Fibroblast of skin of scalp (primary cell): ENCODE measurements around the gene GHRHR.
A peak's percentile ranks its signal among the peaks of the same experiment; 100 is the strongest.

Source experiments
- DNase-seq: peaks from one replicate; pipeline ENCODE4 v3.0.0-alpha.2; 2013

GHRHR gene

DNA sequence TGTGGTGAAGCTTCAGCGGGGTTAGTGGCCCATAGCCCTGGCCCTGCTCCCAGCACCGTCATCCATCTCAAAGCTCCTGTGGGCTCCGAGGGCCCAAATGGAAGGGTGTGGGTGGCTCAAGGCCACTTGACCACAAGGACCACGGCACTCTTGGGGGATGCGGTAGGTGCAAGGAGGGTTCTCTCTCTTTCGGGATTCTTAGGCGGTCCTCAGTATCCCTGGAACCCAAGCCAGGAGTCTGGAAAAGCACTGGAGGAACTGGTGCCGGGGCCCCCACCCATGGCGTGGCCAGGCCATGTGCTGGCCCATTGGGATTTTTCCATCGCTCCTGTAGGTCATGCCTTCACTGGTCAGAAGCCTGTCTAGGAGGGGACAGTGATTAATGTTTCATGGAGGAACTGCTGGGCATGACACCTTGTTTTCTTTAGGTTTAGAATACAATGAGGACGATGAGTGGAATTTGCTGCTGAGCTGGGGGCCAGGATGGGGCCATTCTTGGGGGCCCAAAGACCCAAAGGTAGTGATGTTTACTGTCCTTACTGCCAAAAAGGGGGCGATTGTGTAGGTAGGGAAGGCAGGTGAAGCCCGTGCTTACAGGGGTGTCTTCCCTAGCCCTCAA, 35.4 kb upstream of the GHRHR start:
- no peak for DNase-seq

DNA sequence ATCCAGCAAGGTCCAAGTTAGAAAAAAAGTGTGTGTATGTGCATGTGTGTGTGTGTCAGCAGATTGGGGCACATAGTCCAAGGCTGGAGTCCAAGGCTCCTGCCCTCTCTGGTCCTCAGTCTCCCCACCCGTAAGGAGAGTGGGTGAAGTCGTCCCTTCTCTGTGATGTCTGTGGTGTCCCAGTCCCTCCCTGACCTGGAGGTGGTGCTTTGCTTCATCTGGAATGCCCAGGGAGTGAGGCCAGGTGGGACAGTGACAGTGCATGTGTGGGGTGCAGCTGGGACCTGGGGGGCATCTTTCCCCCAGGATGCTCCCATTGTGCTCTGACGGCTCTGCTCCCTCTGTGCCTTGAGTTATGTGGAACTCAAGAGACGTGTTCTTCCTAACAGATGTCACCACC, 34.1 kb upstream of the GHRHR start:
- no peak for DNase-seq

DNA sequence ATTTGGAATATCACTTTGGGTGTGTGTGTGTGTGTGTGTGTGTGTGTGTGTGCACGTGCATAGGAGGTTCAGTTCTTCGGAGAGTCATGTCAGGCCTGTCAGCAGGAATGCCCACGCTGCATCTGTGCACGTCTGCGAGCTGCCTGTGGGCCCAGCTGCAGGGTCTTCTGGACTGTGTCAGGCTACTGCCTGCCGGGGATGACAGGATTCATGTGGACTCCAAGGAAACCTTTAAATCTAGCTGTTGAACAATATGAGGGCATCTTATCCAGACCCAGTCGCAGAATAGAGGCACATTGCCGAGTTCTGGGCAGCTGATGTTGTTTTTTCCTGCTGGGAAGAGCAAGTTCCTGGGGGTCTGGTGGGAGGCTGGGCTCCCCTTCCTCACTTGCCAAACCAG, 33.1 kb upstream of the GHRHR start:
- no peak for DNase-seq

DNA sequence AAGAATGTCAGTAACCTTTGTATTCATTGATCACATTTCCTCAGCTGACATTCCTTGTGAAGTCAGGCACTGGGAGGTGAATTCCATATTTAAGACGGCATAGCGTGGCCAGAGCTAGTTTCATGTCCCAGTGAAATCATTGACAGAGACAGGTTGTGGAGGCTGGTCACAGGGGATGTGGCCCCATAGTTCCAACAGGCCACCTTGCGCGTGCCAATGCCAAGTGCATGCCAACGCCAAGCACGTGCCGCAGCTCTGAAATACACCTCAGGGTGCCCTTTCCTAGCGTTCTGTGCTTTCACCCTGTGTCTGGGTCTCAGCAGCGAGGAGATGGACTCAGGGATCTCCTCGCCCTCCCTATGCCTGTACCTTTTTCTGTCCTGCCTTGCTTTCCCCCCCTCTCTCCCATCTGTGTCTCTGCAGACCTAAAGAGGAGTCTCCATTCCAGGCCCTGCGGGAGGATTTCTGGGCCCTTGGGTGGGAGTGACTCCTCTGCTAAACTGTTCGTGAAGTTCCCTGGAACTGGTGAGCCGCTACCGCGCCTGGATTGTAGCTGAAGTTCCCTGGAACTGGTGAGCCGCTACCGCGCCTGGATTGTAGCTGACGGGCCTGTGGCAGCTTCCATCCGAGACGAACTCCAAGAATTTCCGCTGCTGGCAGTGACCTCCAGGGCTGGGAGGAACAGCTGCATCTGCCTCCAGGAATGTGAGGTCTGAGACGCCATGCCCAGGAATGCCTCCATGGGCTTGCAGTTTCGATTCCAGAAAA, 32.4 kb upstream of the GHRHR start:
- DNase-seq, result peak; percentile 67

DNA sequence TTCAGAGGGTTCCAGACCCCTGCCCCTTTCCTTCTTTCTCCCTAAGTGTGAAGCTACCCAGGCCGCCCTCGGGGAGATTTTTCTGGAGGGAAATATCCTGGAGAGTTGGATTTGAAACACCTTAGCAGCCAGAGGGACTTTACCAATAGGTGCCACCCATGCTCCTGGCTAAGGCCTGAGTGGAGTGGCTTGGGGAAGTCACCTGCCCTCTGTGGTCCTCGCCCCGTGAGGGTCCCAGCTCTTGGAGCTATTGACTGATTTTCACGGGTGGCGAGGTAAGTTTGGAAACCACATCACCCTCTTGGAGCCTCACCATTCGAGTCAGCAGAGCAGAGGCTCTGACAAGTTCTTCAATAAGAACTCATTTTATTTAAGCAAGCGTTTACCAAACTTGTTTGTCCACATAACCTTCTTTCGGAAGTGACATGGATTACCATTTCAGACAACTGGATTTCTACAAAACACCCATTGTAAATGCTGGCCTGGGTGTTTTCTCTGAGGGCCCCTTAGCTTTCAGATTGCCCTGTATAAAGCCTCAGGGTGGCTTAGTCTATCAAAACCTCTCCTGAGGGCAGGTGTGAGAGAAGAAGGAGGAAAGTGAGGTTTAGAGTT, 31.7 kb upstream of the GHRHR start:
- no peak for DNase-seq

DNA sequence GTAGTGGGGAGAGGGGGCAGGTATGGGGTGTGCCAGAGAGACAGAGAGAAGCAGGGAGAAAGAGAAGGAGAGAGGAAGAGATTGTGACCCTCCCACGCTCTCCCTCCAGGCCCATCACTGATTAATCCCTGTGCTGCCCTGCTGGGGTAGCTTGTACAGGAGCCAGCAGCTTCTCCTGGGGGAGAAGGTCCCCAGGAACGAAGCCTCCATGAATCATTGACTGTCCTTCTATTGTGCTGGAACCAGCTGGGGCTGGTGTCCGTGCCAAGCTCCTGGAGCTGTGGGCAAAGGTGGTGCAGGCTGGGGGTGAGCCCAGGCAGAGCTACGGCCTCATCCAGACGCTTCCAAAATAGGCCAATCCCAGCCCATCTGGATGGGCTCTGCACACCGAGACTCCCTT, 31.2 kb upstream of the GHRHR start:
- no peak for DNase-seq

DNA sequence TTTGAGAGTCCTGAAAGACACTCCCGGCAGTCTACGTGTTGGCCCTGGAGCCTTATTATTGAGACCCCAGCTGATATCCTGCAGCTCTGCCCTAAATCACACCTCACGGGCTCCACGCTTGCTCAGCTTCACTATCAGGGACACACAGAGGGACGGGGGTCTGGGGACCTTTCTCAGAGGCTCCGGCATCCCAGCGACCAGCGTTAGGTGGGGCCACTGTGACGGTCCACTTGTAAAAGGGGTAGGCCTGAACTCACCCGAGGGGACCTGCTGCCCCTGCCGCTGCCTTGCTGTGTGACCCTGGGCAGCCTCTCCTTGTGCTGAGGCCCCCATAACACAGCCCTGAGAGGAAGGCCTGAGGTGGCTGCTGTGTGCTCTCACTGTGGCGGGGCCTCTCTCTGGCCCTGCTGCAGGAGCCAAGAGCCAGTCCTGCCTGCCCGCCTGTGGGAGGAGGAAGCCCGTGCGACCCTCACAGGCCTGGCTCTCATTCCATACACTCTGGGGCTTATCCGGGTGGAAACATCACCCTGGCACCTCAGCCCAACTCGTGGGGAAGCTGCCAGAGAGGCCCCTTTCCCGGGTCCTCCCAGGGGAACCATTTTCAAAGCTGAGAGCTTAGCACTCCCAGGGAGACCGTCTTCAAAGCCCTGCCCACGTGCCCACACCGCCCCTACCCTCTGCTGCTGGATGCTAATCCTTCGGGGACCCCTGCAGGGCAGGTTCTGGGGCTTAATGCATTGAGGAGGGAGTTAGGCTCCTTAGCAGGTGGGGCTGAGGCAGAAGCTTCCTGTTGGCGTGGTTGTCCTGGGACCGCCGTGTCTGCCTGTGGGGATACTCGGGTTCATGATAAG, 30.4 kb upstream of the GHRHR start:
- no peak for DNase-seq

DNA sequence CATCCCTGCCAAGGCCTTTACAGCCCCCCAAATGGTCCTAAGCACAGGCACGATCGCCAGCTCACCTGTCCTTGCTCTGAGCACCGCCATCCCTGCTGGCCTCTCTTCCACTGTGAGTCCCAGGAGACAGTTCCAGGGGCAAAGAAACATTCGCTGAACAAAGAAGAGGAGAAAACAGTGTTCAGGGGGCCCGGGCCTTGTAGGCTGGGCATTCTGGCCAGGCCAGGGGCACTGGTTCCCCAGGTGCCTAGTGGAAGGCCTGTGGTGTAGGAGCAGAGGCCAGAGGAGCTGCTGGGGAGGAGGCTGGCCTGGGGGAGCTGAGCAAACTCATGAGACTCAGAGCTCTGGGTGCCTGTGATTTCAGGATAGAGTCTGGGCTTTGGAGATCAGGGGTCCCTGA, 29.5 kb upstream of the GHRHR start:
- DNase-seq, result no peak

DNA sequence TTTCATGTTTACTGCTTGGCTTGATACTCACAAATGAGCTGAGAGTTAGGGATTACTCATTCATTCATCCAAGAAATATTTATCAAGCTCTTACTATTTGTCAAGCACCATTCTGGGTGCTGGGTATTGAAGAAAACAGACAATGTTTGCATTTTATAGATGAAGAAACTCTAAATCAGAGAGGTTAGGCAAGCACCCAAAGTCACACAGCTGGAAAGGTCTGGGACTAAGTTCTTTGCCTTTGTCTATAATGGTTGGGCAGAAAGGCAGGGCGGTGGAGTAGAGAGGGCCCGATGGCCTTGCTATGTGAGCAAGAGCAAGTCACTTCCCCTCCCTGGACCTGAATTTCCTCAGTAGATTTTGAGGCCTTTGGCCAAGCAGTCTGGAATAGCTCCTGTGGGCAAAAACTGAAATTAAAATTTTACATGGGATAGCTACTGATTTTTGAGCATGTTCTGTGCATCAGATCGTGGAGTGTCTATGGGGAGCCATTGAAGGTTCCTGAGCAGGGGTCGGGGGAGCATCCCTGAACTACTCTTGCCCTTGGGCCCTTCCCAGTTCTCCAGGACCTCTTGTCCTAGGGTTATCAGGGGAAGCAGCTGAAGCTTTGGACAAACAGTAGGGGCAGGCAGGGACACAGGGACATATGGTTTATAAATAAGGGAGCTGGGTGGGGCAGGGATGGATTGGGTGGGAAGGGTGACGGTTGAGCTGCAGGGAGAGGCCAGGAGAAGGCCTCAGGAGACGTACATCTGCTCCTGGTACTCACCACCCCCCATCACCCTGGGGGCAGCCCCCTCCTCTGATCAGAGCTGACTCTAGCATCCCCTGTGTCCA, 28.8 kb upstream of the GHRHR start:
- DNase-seq, result no peak

DNA sequence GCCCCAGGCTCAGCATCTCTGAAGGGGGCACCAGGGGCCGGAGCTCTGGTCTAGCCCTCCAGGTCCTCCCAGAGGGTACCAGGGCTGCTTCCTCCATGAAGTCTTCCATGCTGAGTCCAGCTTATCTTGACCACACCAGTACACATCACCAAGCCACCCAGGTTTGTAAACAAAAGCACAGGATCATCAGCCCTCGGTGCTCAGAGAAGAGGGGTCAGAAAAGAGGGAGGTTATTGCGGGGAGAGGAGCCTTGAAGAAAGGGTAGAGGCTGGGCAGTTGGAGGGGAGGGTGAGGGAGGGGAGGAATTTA, 28.2 kb upstream of the GHRHR start:
- DNase-seq, result no peak

DNA sequence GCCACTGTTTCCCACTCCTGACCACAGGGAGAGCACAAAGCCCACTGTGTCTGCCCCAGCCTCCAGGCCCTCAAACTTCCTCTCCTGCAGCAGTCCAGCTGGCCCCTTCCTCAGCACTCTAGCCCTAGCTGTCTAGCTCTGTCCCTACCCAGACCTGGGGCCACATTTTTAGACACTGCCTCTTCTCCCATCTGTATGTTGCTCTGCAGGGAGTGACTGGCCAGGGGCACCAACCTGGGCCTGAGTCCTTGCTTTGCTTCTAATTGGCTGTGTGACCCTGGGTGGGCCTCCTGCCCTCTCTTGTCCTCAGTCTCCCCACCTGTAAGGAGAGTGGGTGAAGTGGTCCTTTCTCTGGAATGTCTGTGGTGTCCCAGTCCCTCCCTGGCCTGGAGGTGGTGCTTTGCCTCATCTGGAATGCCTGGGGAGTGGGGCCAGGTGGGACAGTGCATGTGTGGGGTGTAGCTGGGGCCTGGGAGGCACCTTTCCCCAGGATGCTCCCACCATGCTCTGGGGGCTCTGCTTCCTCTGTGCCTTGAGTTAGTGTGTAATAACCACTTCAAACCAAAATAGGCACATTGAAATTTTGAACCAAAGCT, 27.0 kb upstream of the GHRHR start:
- DNase-seq, result no peak

DNA sequence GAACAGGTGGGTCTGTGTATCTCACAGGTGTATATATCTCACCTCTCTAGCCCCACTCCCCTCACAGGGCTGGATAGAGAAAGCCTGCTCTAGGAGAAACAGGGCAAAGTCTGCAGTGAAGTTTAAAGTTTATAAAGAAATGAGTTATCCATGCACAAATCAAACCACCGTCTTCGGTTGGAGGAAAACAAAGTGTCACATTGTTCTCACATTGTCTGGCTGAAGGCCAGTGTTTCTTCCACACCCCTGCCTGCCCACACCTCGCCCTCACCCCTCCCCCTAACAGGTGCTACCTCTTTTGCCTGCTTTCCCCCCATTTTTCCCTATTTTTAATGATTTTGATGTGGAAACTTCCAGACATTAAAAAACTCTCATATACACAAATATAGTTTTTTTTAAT, 26.3 kb upstream of the GHRHR start:
- no peak for DNase-seq

DNA sequence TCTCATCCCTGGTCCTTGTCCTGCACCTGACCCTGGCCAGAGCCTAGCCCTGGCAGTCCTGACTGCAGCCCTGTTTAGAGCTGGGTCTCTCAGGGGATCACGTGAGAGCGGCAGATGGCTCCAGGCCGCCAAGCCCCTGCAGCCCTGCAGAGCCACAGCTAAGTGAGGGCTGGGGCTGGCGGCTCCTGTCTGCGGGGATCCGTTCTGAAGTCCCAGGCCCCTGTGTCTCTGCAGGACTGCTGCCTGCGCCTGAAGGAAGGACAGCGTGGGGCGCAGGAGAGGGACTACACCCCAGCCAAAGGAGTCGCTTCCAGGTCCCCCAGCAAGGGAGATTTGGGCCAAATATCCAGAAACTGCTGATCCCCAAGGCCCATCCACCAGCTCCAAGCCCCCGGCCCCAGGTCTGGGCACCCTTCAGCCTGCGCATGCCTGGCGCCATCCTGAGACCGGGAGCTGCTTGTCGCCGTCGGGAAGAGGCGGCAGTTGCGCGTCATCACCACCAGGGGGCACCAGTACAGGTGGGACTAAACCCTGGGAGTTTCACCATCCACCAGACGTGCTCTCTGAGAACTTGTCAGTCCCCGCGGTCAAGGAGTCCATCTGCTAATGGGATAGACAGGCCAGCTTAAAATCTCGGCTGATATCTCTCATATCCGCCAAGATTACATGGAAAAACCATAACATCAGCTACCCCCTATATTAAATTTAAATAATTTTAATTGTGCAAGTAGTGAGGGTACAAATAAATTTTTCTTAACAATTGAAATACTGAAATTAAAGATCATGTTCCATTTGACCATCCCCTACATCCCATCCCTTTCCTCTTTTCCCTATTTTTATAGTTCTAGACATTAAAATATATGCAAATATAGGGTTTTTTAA, 25.1 kb upstream of the GHRHR start:
- peak; percentile 58 for DNase-seq

DNA sequence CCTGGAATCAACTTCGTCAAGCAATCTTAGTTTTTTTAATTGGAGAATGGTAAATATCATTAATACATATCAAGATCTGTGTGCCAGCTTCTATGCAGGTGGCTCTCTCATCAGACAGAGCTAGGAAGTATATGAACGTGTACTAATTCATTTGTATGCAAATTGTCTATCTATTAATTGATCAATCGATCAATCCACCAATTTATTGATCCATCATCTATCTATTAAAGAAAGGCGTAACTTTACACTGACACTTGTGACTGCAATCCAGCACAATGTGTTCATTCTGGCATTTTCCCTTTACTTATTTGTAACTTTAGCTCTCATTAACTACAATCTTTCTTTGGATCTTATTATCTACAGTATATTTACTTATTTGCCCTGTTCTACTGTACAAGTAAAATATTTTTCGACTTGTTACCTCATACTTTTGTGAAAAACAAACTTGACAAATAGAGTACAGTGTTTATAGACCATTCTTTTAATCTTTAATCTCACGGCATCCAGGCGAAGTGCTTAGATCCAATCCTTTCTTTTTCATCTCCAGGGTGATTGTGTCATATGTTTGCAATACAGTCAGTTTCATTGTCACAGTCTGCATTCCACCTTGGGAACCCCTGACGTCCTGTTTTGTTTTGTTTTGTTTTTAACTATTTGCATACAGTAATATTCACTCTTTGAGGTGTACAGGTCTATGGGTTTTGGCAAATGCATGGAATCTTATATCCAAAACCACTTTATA, 22.0 kb upstream of the GHRHR start:
- no peak for DNase-seq

DNA sequence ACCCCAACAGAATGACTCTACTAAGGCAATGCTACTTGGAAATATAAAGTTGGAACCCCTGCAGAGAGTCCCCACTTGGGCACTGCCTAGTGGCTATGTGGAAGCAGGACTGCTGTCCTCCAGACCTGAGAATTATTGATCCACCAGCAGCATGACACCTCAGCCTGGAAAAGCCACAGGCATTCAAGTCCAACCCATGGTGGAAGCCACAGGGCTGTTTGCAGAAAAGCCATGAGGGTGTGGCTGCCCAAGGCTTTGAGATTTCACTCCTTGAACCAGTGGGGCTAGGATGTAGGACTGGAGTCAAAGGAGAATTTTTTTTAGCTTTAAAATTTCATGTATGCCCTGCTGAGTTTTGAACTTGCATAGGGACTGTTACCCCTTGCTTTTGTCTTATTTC, 13.6 kb upstream of the GHRHR start:
- DNase-seq, result no peak

DNA sequence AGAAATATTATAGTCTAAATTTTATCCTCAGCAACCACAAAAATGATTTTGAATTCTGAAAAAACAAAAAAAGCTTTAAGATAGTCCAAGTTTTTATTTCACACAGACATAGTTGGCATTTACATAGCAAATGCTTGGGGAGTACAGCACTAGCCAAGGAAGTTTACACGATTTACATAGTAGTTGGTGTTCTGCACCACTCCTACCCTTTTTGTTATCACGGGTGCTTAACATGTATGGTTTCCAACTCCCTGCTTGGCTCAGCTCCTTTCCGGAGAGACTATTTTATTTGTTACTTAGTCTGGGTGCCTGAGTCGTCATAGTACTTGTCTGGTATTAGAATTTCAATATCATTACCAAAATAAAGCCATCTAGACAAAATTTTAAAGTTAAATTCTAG, 8.8 kb upstream of the GHRHR start:
- DNase-seq, result no peak

DNA sequence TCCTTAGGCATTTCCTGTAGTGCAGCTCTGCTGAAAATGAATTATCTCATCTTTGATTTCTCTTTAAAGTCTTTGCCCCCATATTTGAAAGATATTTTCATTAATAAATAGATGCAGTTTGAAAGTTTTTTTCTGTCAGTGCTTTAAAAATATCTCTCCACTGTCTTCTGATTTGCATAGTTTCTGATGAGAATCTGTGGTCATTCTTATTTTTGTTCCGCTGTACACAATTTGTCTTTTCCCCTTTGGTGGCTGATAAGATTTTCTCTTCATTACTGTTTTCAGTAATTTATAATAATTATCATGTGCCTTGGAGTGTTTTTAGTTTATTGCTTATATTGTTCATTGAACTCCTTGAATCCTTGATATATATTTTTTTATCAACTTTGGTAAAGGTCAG, 7.0 kb upstream of the GHRHR start:
- no peak for DNase-seq

DNA sequence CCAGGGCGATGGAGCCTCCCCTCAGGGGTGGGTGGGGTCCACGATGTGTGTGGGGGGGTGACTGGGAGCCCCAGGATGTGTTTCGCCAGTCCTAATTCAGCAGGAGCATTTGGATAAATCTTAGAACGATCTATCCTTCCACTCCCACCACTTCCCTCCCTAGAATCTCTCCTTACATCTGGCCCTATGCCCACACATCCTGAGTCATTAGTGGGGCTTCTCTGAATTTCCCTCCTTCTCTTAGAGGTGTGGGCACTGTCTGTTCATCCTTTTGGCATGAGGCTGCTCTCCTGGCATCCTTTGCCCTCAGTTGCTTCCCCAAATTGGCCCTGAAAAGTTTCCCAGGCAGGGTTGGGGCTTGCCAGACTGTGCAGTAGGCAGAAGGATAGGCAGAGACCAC, 1.6 kb downstream of the GHRHR start:
- DNase-seq, result peak; percentile 14

DNA sequence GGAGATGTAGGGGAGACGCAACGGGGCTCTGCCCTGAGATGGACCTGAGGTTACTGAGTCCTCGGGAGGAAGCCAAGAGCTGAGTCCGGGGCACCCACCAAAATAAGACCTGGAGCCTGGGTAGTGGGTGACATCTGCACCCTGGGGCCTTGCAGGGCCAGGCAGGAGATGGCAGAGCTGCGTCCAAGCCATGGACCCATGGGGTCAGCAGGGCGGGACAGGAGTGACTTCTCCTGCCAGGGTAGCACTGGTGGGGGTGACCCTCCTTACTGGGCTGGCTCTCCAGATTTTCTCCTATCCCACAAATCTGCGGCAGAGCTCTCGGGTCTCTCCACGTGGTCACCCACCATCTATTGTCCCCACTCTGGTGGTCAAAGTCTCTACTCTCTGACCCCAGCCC, 2.1 kb downstream of the GHRHR start:
- no peak for DNase-seq

DNA sequence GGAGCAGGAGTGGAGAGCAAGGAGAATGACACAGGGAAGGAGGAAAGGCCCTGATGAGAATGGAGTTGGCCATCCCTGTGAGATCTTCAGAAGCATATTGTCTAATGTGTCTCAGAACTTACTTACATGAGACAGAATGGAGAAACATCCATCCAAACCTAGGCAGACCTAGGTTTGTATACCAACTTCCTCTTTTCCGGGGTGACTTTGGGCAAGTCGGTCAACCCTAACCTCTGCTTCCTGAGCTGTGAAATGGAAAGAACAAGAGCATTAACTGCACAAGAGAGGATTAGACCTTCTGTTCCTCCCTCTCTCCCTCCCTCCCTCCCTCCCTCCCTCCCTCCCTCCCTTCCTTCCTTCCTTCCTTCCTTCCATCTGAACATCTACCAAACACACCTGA, 4.5 kb downstream of the GHRHR start:
- no peak for DNase-seq
